Common myeloid progenitor, CD34-positive (primary cell): ENCODE measurements around the gene B3GALT4.

Source experiments
- CTCF ChIA-PET: fragments of 350-600 bp; sonication (Branson Sonifier 250); formaldehyde crosslinking; loops from one replicate; lab custom pipeline; 2021; ENCODE audit warnings: antibody characterized with exemption; lab: Charles Lee
- POLR2A ChIA-PET: fragments of 350-600 bp; sonication (Branson Sonifier 250); formaldehyde crosslinking; loops from one replicate; lab custom pipeline; 2021; ENCODE audit warnings: antibody characterized with exemption; lab: Charles Lee
- DNase-seq, 3 donors: peaks; one replicate each; pipeline versions ENCODE4 v3.0.0 to v3.0.0-alpha.2; 2013
- H3K27ac ChIP-seq, 2 experiments: 1 replicate in 1 of 2; 2 replicates in 1 of 2; pipeline ENCODE4 v1.7.0; 2013; ENCODE audit warnings: inconsistent platforms in 2 of 2, low read length in 2 of 2, mild to moderate bottlenecking in 2 of 2, low read depth in 1 of 2, moderate library complexity in 1 of 2; ENCODE audit not compliant: severe bottlenecking in 2 of 2, insufficient read depth in 1 of 2, poor library complexity in 1 of 2
- H3K27me3 ChIP-seq, 5 experiments: replicated peaks in 2 of 5; 1 replicate in 3 of 5; 2 replicates in 2 of 5; pipeline versions ENCODE4 v1.6.1 to v1.7.0; 2013; ENCODE audit warnings: low read length in 4 of 5, mild to moderate bottlenecking in 2 of 5, moderate library complexity in 2 of 5, inconsistent platforms in 1 of 5; ENCODE audit not compliant: insufficient read depth in 5 of 5, control insufficient read depth in 4 of 5
- H3K36me3 ChIP-seq, 4 experiments: 1 replicate in 2 of 4; 2 replicates in 2 of 4; pipeline versions ENCODE4 v1.6.1 to v1.7.0; 2013; ENCODE audit warnings: low read length in 3 of 4, control low read depth in 1 of 4, mild to moderate bottlenecking in 1 of 4; ENCODE audit not compliant: control insufficient read depth in 4 of 4, insufficient read depth in 4 of 4
- H3K4me1 ChIP-seq, 4 experiments: 1 replicate in 3 of 4; 2 replicates in 1 of 4; pipeline versions ENCODE4 v1.6.1 to v1.7.1; 2013; ENCODE audit warnings: low read length in 3 of 4, mild to moderate bottlenecking in 3 of 4, control low read depth in 1 of 4, inconsistent platforms in 1 of 4, moderate library complexity in 1 of 4; ENCODE audit not compliant: control insufficient read depth in 4 of 4, insufficient read depth in 4 of 4; ENCODE audit errors: control extremely low read depth in 1 of 4
- H3K4me3 ChIP-seq, 7 experiments: 1 replicate in 4 of 7; 2 replicates in 3 of 7; pipeline versions ENCODE4 v1.5.1 to v1.7.0; 2013; ENCODE audit warnings: mild to moderate bottlenecking in 7 of 7, low read length in 6 of 7, moderate library complexity in 6 of 7, inconsistent platforms in 2 of 7, low read depth in 2 of 7, control low read depth in 1 of 7; ENCODE audit not compliant: insufficient read depth in 4 of 7, control insufficient read depth in 1 of 7; ENCODE audit errors: extremely low read depth in 1 of 7
- H3K9me3 ChIP-seq, 5 experiments: 1 replicate in 4 of 5; 2 replicates in 1 of 5; pipeline versions ENCODE4 v1.6.1 to v1.7.1; 2013; ENCODE audit warnings: low read length in 4 of 5, mild to moderate bottlenecking in 2 of 5, inconsistent platforms in 1 of 5, low read depth in 1 of 5, moderate library complexity in 1 of 5; ENCODE audit not compliant: control insufficient read depth in 4 of 5, insufficient read depth in 2 of 5; ENCODE audit errors: control extremely low read depth in 1 of 5
- WGBS: methylation state at CpG from one replicate; pipeline ENCODE4 v1.1.5; 2013; ENCODE audit not compliant: insufficient coverage; 5-methylcytosine and 5-hydroxymethylcytosine counted together

The B3GALT4 gene

GRCh38 chr6:33243476-33243875 is 33.4 kb upstream of the B3GALT4 start:
- Histone ChIP-seq H3K4me3 (no peak overlapping the region), H3K27me3 (peaks cover 0 to 10% (median 0%) of the 10 kb centered on the region in 5 experiments), H3K4me1 (peaks cover 3 to 8% (median 6%) of the 10 kb centered on the region in 4 experiments), H3K9me3 (no peaks in the 10 kb centered on the region), H3K27ac (no peak overlapping the region), H3K36me3 (no peaks in the 10 kb centered on the region)
- ChIA-PET POLR2A (no interaction called here), CTCF (interaction anchor here (0.9 to 1.4 kb wide), 2 partner anchors 23 to 34 kb away, joined by 3 read pairs; no protein-coding TSS in a partner anchor)
- no peak for DNase-seq
- 100% methylated on average over 1 of the region's 1 CpG for WGBS

GRCh38 chr6:33247977-33248642 is 28.8 kb upstream of the B3GALT4 start:
- Histone ChIP-seq H3K27ac (peak overlapping the region; percentile 81 to 94), H3K9me3 (no peaks in the 10 kb centered on the region), H3K27me3 (peaks cover 0 to 5% (median 0%) of the 10 kb centered on the region in 5 experiments), H3K4me3 (peak overlapping the region; percentile 44 to 86 (median 74)), H3K4me1 (peaks cover 10 to 27% (median 25%) of the 10 kb centered on the region in 4 experiments), H3K36me3 (peaks cover 0 to 13% (median 6%) of the 10 kb centered on the region in 4 experiments)
- ChIA-PET CTCF (interaction anchor here (0.6 to 2.2 kb wide), 33 partner anchors 9 to 364 kb away, joined by 3 to 20 read pairs (median 4); partner anchors contain the start of genes B3GALT4, HSD17B8, RING1 and RPS18), POLR2A (interaction anchor here (0.9 to 2.2 kb wide), 4 partner anchors 23 to 268 kb away, joined by 3 to 10 read pairs (median 3); partner anchors contain the start of genes HSD17B8, RPS18 and VPS52)
- 0% methylated on average over 27 of the region's 28 CpGs for WGBS
- peak; percentile 82 to 90 (median 87) for DNase-seq

GRCh38 chr6:33248643-33248931 is 28.3 kb upstream of the B3GALT4 start:
- peak; percentile 55 to 74 (median 67) for DNase-seq
- CTCF ChIA-PET = interaction anchor here (0.8 to 2.2 kb wide), 32 partner anchors 9 to 364 kb away, joined by 3 to 20 read pairs (median 4); partner anchors contain the start of genes B3GALT4, HSD17B8, RING1 and RPS18

DNA sequence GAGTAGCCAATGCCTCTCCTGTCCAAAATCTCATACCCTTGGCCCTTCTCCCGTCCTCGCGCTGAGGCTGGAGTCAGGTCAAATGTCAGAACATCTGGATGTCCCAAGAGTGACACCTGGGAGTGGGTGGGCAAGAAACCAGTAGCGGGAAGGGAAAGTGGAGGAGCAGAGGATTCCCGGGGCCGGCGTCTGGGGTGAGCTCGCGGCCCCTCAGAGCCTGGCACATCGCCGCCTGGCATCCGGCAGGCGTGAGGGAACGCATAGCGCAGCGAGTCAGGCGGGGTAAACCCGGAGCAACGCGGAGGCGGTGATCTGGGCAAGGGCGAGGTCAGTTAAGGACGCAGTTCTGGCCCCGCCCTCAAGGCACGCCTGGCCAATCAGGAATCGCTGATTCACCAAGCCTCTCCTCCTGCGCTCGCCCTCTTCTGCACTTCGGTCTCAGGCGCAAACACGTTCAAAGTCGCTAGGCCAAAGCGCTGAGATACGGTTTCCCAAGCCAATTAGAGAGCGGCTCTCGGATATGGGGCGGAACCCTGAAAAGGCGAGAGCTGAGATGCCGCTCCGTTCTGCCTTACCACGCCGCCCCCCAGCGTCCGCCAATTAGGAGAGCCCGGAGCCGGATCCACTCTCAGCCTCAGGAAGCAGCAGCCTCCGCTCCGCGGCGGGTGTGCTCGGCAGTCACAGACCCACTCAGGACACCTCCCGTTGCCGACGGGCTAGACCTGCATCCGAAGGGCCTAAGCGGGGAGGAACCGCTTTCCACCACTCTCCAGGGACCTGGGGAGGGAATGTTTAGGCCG is 27.8 kb upstream of the B3GALT4 start:
- Histone ChIP-seq H3K4me1 (peaks cover 10 to 27% (median 25%) of the 10 kb centered on the region in 4 experiments), H3K36me3 (peaks cover 0 to 13% (median 7%) of the 10 kb centered on the region in 4 experiments), H3K9me3 (no peaks in the 10 kb centered on the region), H3K27ac (peak overlapping the region; percentile 89 to 94), H3K4me3 (peak overlapping the region; percentile 70 to 86 (median 74)), H3K27me3 (peaks cover 0 to 2% (median 0%) of the 10 kb centered on the region in 5 experiments)
- ChIA-PET CTCF (interaction anchor here (0.7 to 2.9 kb wide), 34 partner anchors 10 to 365 kb away, joined by 3 to 20 read pairs (median 4); partner anchors contain the start of genes B3GALT4, HSD17B8, PFDN6 and RING1), POLR2A (interaction anchor here (0.6 to 2.2 kb wide), 6 partner anchors 21 to 269 kb away, joined by 3 to 10 read pairs (median 4); partner anchors contain the start of genes HSD17B8, RPS18 and VPS52)
- peak; percentile 99 to 100 (median 100) for DNase-seq
- whole genome bisulfite sequencing = under 1% methylated on average over 37 of the region's 58 CpGs

More at GRCh38 chr6:33248643-33248931, 28.3 kb upstream of the B3GALT4 start:
- Histone ChIP-seq H3K9me3 (no peaks in the 10 kb centered on the region), H3K27ac (peak overlapping the region; percentile 81 to 94), H3K4me1 (peaks cover 10 to 27% (median 25%) of the 10 kb centered on the region in 4 experiments), H3K27me3 (peaks cover 0 to 2% (median 0%) of the 10 kb centered on the region in 5 experiments), H3K36me3 (peaks cover 0 to 13% (median 7%) of the 10 kb centered on the region in 4 experiments), H3K4me3 (peak overlapping the region; percentile 44 to 86 (median 74))
- POLR2A ChIA-PET = interaction anchor here (0.9 to 2.2 kb wide), 5 partner anchors 23 to 269 kb away, joined by 3 to 10 read pairs (median 3); partner anchors contain the start of genes HSD17B8, RPS18 and VPS52
- 2% methylated on average over 14 of the region's 18 CpGs for WGBS

DNA sequence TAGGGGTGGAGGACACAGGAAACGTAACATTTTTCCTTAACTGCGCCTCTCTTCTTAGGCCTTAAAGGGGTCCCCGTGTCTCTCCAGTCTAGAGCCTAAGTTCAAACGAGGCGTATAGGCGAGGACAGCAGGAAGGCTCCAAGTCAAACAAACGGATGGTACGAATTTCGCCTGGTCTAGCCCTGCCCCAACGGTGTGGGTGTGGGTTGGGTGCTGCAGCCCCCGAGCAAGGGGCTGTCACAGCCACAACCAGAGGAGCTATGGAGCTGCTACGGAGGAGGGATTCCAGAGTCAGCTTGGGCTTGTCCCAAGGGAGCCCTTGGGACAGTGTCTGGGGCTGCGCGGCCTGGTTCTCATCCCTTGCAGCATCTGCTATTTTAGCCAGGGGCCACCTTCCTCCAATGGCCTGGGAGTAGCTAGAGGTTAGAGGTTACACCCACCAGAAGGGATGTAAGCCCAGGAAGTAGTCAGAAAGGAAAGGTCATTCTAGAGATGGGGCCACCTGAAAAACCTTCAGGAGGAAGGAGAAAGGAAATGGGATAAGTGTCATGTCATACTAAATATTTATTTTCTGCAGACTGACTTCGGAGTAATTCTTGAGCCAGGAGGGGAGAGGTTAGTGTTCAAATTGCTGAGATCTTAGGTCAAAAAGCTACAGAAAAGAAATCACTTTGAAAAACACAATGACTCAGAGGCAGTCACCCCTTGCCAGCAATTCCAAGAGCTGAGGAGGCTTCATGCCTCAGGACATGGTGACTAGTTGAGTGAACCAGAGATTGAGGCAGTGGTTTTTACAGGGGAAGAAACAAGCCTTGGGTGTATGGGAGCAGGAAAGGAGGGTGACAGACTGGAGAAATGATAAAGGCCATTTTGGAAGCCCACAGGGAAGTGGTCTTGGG is 26.9 kb upstream of the B3GALT4 start:
- CTCF ChIA-PET = interaction anchor here (0.5 to 2.9 kb wide), 14 partner anchors 11 to 296 kb away, joined by 3 to 15 read pairs (median 6); partner anchors contain the start of genes RING1, RPS18 and VPS52
- no peak for DNase-seq
- Histone ChIP-seq H3K27ac (peak overlapping the region; percentile 89 to 94), H3K36me3 (peaks cover 0 to 13% (median 7%) of the 10 kb centered on the region in 4 experiments), H3K27me3 (peaks cover 0 to 2% (median 0%) of the 10 kb centered on the region in 5 experiments), H3K4me3 (peak overlapping the region; percentile 70 to 86 (median 74)), H3K9me3 (no peaks in the 10 kb centered on the region), H3K4me1 (peaks cover 10 to 27% (median 25%) of the 10 kb centered on the region in 4 experiments)
- POLR2A ChIA-PET = interaction anchor here (0.6 to 2.2 kb wide), 4 partner anchors 21 to 278 kb away, joined by 3 to 10 read pairs (median 4); partner anchors contain the start of genes RPS18 and VPS52
- WGBS = 30% methylated on average over 12 of the region's 15 CpGs
